HCT116 (cell line): ENCODE measurements around the gene HOXC13.

Experiments
- EZH2 ChIP-seq: fragments of 200-600 bp; sonication (generic); IDR thresholded peaks from 2 replicates; pipeline ENCODE4 v1.6.1; 2017; ENCODE audit warnings: antibody characterized with exemption, mixed run types
- EZH2phosphoT487 ChIP-seq: fragments of 200-600 bp; IDR thresholded peaks from 2 replicates; pipeline ENCODE4 v1.6.1; 2018; ENCODE audit warnings: antibody characterized with exemption, borderline replicate concordance
- JUND ChIP-seq: IDR thresholded peaks from 2 replicates; pipeline ENCODE4 v1.6.1; 2012
- MAX ChIP-seq: IDR thresholded peaks from 2 replicates; pipeline ENCODE4 v1.6.1; 2012
- POLR2AphosphoS5 ChIP-seq: IDR thresholded peaks from 2 replicates; pipeline ENCODE4 v1.6.1; 2011; ENCODE audit warnings: mild to moderate bottlenecking, low read depth, low read length, moderate library complexity
- RAD21 ChIP-seq: IDR thresholded peaks from 2 replicates; pipeline ENCODE4 v1.6.1; 2012; ENCODE audit warnings: low read depth, mild to moderate bottlenecking
- SIN3A ChIP-seq: IDR thresholded peaks from 2 replicates; pipeline ENCODE4 v1.6.1; 2012; ENCODE audit warnings: low read depth
- SRF ChIP-seq: IDR thresholded peaks from 2 replicates; pipeline ENCODE4 v1.6.1; 2012; ENCODE audit warnings: low read depth
- YY1 ChIP-seq: IDR thresholded peaks from 2 replicates; pipeline ENCODE4 v1.6.1; 2011; ENCODE audit warnings: low read length, low read depth, moderate library complexity, mild to moderate bottlenecking; ENCODE audit not compliant: insufficient replicate concordance; ENCODE audit errors: extremely low read depth
- TF ChIP-seq, protein P1 (sequence below), 3 experiments: fragments of 200-600 bp in 1 of 3; sonication (generic) in 1 of 3; IDR thresholded peaks in 2 of 3; conservative IDR thresholded peaks in 1 of 3; 2 replicates each; pipeline ENCODE4 v1.5.1; 2012 to 2017; ENCODE audit warnings: low read depth in 2 of 3, low read length in 2 of 3, antibody characterized with exemption in 1 of 3, borderline replicate concordance in 1 of 3, control low read depth in 1 of 3, mild to moderate bottlenecking in 1 of 3, mixed read lengths in 1 of 3, mixed run types in 1 of 3, moderate library complexity in 1 of 3; ENCODE audit not compliant: insufficient read depth in 1 of 3
- TF ChIP-seq, protein P2 (sequence below): IDR thresholded peaks from 2 replicates; pipeline ENCODE4 v1.6.1; 2012; ENCODE audit warnings: low read depth

- TF ChIP-seq YY1 (no peak), JUND (no peak), EZH2phosphoT487 (no peak), RAD21 (no peak), MAX (no peak), EZH2 (no peak), SIN3A (no peak), POLR2AphosphoS5 (no peak), SRF (no peak)
- TF ChIP-seq, protein P1, sequence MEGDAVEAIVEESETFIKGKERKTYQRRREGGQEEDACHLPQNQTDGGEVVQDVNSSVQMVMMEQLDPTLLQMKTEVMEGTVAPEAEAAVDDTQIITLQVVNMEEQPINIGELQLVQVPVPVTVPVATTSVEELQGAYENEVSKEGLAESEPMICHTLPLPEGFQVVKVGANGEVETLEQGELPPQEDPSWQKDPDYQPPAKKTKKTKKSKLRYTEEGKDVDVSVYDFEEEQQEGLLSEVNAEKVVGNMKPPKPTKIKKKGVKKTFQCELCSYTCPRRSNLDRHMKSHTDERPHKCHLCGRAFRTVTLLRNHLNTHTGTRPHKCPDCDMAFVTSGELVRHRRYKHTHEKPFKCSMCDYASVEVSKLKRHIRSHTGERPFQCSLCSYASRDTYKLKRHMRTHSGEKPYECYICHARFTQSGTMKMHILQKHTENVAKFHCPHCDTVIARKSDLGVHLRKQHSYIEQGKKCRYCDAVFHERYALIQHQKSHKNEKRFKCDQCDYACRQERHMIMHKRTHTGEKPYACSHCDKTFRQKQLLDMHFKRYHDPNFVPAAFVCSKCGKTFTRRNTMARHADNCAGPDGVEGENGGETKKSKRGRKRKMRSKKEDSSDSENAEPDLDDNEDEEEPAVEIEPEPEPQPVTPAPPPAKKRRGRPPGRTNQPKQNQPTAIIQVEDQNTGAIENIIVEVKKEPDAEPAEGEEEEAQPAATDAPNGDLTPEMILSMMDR (IDR thresholded peaks at IDR 0.05 in 2 of 3, conservative IDR thresholded peaks at IDR 0.05 in 1 of 3; ENCODE audit: borderline replicate concordance in 1 of 3, insufficient read depth in 1 of 3, low read depth in 2 of 3, low read length in 2 of 3): no peak
- TF ChIP-seq, protein P2, sequence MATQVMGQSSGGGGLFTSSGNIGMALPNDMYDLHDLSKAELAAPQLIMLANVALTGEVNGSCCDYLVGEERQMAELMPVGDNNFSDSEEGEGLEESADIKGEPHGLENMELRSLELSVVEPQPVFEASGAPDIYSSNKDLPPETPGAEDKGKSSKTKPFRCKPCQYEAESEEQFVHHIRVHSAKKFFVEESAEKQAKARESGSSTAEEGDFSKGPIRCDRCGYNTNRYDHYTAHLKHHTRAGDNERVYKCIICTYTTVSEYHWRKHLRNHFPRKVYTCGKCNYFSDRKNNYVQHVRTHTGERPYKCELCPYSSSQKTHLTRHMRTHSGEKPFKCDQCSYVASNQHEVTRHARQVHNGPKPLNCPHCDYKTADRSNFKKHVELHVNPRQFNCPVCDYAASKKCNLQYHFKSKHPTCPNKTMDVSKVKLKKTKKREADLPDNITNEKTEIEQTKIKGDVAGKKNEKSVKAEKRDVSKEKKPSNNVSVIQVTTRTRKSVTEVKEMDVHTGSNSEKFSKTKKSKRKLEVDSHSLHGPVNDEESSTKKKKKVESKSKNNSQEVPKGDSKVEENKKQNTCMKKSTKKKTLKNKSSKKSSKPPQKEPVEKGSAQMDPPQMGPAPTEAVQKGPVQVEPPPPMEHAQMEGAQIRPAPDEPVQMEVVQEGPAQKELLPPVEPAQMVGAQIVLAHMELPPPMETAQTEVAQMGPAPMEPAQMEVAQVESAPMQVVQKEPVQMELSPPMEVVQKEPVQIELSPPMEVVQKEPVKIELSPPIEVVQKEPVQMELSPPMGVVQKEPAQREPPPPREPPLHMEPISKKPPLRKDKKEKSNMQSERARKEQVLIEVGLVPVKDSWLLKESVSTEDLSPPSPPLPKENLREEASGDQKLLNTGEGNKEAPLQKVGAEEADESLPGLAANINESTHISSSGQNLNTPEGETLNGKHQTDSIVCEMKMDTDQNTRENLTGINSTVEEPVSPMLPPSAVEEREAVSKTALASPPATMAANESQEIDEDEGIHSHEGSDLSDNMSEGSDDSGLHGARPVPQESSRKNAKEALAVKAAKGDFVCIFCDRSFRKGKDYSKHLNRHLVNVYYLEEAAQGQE: no peak
These were observed 38.4 kb downstream of the HOXC13 start for GRCh38 chr12:53976823-53977595.
